ENCODE measurements around the gene WDR93.

DNA sequence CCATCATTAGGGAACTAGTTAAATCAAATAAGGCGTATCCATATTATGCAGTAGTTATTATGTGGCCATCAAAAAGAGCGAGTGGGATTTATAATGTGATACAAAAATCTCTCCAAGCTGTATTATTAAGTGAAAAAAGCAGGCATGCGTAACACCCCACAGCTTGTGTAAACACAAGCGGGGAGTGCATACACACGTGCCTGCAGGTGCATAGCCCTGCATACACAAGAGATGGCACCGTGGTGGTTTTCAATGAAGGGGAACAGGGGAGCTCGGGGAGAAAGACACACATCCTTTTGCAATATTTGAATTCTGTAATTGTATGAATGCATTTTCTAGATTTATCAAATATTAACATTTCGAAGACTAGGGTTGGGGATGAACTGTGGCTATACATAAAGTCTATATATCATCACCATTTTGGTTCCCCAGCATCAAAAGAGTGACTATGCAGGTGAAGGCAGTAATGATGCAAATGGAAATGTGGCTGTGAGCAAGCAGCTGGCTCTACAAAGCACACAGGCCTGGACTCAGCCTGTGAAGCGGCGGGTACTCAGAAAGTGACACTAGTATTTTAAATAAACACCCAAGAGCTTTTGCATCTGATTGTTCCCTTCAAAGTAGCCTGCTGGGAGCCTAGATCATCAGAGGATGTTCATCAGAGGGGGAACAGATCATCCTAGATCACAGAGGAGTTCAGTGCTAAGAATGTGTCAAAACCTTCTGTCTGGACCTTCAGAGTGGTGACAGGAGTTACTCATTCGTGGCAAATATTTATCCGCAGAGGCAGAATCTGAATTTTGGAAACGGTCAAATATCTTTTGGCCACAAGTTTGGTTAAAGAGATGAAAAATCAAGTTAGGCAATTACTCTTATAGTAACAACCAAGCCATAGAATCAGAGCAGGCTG lies 25.9 kb upstream of the WDR93 start:
- TF ChIP-seq POLR2A (IDR thresholded peaks at IDR 0.05; ENCODE audit: low read depth, low read length) (no peak), POLR2AphosphoS5 (IDR thresholded peaks at IDR 0.05; ENCODE audit: low read depth, low read length) (no peak), TAF1 (IDR thresholded peaks at IDR 0.05; ENCODE audit: low read depth, low read length) (no peak)
